OCI-M2 (cell line): ENCODE data around the gene ACSL3.

ENCODE experiments used
- DNase-seq: peaks from one replicate; lab custom pipeline; 2025; ENCODE audit not compliant: unreplicated experiment; lab: John Stamatoyannopoulos, UW

The ACSL3 gene

DNA sequence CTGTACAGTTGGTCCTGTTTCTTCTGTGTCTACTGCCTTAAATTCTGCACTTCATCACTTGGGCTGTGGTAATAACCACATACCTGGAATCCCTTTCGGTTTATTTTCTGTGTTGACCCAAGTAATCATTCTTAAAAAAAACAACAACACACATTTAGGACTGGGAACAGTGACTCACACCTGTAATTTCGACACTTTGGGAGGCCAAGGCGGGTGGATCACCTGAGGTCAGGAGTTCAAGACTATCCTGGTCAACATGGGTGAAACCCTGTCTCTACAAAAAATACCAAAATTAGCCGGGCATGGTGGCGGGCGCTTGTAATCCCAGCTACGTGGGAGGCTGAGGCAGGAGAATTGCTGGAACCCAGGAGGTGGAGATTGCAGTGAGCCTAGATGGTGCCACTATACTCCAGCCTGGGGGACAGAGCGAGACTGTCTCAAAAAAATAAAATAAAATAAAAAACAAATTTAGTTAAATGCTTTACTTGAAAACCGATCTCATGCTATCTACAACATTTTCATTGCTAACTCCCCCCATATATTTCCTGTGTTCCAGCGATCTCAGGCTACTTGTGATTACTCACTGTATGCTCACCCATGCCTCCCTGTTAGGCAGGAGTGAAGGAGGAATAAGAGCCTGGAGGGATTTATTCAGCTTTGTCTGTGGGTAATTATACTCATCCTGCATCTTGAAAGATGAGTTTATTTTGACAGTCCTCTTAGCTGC lies 18.2 kb downstream of the ACSL3 start:
- no peak for DNase-seq

DNA sequence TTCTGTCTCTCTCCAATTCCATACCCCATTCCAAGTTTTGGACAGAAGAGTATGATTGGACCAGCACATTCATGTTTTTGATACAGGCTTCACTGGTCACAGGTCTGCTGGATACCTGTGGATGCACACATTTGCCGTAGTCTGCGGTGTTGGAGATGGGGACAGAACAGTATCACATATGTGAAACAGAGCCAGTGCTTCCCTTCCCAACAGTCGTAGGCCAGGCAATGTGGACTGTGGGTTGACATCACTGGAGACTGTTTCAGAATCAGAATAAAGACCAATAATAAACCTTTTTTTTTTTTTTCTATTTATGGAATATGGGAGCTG lies 18.7 kb downstream of the ACSL3 start:
- DNase-seq: no peak

DNA sequence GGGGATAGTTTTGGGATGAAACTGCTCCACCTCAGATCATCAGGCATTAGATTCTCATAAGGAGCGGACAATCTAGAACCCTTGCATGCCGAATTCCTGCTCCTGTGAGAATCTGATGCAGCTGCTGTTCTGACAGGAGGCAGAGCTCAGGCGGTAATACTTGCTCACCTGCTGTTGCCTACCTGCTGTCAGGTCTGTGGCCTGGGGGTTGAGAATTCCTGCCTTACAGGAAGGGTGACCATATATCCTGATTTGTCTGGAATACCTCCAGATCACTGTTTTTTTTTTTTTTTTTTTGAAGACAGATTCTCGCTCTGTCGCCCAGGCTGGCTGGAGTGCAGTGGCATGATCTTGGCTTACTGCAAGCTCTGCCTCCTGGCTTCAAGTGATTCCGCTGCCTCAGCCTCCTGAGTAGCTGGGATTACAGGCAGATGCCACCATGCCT lies 21.7 kb downstream of the ACSL3 start:
- no peak for DNase-seq

DNA sequence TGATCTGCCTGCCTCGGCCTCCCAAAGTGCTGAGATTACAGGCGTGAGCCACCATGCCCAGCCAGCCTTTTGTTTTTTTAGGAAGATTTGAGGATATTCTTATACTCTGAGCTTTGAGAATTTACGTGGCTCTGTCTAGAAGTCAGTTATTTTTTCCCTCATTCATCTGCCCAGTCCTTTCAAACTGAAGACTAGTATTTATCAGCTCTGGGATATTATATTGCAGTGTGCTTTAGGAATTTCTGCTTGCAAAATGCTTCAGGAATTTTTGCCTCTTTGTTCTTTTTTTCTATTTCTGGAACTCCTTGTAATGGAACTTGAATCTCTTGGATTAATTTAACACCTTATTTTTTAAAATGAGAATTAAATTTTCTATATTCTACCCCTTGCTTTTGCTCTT lies 22.6 kb downstream of the ACSL3 start:
- no peak for DNase-seq

DNA sequence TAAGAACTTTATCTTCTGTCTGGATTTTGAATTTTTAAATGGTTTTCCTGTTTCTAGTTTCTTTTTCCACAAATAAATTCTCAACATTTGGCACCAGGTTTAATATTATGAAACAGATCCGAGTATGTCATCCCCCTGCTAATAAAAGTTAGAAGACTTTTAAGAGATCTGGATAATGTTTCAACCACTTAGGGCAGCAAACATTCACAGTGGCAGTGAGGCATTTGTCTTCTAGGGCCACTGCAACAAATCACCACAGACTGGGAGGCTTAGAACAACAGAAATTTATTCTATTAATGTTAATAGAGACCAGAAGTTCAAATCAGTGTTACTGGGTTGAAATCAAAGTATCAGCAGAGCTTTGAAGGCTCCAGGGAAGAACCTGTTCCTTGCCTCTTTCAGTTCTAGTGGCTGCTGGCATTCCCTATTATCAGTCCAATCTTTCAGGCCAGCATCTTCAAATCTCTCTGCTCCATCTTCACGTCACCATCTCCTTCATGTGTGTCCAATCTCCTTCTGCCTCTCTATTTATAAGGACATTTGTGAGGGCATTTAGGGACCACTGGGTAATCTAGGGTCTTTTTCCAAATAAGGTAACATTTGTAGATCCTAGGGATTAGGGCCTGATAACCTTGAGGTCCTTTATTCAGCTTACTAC lies 23.4 kb downstream of the ACSL3 start:
- no peak for DNase-seq

DNA sequence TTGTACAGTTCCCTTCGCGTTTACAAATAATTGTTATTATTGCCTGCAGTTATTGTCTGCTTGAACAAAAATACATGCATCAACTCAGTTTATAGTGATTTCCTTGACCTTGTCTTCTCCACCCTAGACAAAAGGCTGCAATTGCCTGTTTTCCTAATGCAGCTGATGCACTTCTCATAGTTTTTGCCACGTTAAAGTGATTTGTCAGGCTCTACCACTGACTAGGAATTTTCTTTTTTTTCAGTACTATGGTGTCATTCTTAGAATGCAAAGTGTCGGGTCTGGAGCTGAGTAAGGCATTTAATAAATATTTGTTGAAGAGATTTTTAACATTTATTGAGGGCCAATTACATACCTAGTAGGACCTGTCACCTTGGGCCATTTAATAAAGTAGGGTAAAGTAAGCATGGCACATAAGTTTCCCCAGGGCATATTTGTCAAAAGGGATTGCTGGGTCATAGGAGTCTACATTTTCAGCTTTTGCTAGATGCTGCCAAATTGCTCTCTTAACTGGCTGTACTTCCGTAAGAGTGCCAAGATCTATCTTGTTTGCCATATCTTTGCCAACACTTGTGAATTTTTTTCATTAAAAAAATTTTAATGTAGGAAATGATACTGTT lies 24.1 kb downstream of the ACSL3 start:
- no peak for DNase-seq

DNA sequence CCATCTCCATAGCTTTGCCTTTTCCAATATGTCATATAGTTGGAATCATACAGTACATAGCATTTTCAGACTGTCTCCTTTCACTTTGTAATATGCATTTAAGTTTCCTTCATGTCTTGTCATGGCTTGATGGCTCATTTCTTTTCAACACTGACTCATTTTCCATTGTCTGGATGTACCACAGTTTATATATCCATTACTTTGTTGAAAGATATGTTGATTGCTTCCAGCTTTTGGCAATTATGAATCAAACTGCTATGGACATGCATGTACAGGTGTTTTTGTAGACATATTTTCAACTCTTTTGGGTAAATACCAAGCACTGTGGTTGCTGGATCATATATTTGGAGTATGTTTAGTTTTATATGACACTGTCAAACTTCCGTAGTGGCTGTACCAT lies 26.3 kb downstream of the ACSL3 start:
- no peak for DNase-seq

DNA sequence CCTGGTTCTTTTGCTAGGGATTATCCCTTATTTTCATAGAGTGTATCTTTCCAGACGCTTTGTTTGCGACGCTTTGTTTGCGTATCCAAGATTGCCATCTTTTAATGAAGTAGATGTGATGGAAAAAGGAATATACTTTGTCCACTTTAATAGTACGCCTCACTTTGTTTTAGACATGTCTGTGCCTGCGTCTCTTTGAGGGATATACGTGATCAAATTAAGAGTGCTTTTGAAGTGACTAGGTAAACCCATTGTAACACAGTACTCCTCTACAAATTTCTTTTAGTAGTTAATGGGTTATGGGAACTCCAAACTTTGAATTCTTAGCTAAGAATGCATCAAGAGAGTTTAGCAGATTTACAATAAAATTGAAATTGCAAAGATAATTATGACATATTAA lies 27.9 kb downstream of the ACSL3 start:
- DNase-seq: no peak

DNA sequence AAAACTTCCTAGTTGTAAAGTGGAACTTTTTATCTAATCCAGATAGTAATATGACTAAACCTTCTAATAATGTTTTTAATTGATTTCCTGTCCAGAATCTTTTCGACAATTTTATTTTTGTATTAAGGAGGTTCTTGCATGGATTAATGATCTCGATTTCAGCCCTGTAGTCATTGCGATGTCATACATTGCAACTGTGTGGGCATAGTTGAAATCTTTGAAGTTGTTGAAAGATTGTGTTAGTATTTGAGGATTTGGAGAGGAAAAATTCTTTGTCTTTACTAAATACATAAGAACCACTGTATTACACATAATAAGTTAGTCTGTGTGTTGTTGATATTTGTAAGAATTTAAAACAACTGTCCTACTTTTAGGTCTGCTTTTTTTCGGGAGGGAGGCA lies 31.1 kb downstream of the ACSL3 start:
- DNase-seq: no peak

DNA sequence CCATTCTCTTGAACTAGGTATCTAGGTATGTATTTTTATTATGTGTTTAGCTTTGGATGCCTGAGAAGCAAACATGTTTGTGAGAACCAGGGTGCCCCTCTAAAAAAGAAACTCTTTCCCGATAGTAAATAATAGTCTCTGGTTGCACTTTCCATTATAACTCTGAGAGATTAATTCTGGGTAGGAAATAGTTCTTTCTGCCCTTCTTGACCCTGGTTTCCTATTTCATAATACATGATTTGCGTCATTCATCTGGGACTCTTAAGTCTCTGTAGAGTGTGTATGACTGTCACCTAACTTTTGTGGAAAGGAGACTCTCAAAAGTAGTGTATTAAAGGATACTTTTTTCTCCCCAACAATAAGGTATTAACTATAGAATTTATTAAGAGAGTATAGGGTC lies 31.5 kb downstream of the ACSL3 start:
- DNase-seq: no peak

DNA sequence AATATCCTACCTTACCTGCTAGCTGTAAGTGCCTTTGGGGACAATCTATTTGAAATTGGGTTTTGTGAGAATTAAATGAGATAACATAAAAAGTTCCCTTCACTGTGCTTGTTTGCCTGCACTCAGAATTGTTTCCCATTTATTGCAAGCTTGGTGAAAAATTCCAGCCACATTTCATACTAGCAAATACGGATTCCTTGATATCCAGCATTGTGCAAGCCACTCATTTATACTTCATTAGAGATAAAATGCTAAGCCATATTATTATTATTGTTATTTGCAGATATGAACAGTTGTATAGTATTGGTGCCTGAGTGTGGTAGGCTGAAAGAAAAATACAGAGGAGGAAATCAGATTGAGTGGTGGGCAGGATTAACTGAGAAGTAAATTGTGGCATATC lies 31.9 kb downstream of the ACSL3 start:
- DNase-seq: no peak

DNA sequence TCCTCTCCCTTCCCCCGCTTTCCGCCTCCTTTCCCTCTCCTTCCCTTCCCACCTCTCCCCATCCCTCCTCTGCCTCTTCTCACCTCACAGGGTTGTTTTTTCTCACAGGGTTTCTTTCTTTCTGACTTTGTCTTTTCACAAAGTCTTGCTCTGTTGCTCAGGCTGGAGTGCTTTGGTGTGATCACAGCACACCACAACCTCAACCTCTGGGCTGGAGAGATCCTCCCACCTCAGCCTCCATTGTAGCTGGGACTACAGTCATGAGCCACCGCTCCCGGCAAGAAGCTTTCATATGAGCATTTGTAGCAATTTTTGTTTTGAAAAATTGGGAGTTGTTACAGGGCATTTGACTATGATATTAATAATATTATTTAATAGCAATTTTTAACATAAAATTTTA lies 32.9 kb downstream of the ACSL3 start:
- no peak for DNase-seq

DNA sequence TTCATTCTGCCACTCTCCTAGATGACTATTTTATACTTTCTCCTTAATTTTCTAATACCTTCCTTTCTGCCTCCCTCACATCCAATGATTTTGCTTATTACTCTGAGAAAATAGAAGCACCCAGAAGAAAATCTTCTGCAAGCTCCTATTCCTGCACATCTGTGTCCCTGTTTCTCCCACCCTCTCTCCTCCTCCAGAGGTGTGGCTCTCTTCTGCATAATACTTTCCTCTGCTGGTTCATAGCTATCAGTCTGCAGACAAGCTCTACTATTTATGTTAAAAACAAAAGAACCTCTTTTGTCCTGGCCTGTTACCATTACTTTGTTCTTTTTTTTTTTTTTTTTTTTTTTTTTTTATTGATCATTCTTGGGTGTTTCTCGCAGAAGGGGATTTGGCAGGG lies 34.3 kb downstream of the ACSL3 start:
- no peak for DNase-seq

DNA sequence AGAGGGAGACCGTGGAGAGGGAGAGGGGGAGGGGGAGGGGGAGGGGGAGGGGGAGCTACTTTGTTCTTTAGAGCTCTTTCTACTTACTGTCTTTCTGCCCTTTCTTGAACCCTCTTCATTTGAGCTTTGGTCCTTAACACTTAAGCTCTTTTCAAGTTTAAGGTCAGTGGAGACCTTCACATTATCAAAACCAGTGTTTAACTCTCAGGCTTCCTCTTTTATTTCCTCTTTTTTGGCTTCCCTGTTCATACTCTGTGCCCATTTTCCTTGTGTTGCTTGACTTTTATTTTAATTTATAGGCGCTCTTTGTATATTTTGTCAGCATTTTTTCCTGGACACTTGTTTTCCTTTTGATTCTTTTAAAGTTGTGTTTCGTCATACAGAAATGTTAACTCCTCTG lies 37.1 kb downstream of the ACSL3 start:
- DNase-seq: no peak

DNA sequence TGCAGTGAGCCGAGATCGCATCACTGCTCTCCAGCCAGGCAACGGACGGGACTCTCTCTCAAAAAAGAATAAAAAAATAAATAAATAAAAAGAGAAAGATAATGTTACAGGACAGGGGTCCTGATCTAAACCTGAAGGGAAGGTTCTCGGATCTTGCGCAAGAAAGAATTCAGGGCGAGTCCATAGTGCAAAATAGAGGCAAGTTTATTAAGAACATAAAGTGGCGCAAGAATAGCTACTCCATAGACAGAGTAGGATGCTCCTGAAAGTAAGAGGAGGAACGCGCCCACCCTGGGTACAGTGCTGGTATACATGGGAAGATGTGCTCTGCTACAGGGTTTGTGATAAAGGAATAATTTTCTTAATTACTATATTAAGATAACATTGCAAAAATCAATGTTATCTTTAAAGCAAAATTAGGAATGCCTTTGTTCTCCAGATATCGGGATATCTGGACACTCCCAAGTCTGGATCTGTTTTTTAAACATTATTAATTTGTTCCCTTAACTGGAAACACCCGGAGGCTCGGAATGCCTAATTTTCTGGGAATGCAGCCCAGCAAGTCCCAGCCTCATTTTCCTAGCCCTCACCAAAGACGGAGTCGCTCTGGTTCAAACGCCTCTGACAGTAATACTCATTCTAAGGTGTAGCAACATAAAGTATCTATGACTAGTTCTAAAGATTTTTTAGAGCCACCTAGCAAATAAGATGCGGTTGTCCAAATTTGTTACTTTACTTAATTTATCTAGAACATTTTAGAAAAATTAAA lies 38.8 kb downstream of the ACSL3 start:
- DNase-seq: no peak

DNA sequence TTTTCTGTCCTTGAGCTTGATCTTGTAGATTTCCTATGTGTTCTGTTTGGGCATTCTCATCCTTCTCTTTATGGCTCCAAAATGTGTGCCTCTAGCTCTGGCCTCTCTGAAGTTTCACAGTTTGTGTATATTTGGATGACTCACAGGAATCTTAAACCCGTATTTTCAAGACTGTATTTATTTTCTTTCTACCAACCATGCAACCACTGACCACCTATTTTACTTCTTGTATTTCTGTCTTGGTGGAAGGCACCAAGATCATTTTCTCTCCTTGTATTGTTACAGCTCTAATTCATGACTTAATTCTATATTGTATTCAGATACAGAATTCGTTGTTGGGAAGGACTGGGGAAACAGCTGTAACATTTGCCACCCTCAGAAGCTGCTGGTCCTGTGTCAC lies 39.5 kb downstream of the ACSL3 start:
- DNase-seq: no peak

DNA sequence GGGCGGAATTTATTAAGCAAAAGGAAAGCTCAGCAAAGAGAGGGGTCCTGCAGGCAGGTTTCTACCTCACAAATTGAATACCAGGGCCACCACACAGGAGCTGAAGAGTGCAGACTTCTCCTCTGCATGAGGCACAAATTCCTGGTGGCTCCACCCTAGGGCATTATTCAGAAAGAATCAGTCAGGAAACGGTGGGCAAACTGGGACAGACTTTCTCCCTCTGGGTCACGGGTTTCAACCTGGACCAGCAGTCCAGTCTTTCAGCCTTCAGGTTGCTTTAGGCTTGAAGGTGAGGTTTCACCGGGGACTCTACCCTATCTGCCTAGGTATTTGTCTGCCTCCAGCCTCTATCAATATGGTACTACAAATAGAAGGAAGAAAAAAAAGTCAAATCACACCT lies 41.8 kb downstream of the ACSL3 start:
- DNase-seq: no peak

DNA sequence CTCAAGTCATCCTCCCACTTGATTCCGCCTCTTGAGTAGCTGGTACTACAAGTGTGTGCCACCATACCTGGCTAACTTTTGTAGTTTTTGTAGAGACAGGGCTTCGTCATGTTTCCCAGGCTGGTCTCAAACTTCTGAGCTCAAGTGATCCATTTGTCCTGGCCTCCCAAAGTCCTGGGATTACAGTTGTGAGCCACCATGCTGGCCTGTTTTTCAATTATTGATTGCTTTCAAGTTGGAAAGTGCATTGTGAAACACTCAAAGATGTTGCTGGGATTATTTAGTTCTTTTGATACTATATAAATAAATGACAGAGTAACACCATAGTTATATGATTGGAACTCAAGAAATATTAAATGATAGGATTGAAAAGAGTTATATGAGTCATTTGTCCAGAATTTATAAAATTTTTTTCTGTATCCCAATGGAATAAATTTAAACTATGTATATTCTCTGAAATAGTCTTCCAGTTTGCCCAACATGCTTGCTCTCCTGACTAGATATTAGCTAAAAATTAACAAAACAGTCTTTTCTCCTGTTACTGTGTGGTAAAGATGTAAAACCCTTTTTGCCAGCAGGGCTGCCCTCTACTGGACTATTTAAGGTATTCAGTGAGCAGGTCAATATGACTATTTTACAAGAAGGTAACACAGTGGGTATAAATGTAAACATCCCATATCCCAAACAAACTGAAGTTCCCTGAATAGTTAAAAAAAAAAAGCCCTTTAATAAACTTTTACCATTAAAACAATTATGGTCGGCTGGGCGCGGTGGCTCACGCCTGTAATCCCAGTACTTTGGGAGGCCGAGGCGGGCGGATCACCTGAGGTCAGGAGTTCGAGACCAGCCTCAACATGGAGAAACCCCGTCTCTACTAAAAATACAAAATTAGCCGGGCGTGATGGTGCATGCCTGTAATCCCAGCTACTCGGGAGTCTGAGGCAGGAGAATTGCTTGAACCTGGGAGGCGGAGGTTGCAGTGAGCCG lies 42.7 kb downstream of the ACSL3 start:
- DNase-seq: no peak

DNA sequence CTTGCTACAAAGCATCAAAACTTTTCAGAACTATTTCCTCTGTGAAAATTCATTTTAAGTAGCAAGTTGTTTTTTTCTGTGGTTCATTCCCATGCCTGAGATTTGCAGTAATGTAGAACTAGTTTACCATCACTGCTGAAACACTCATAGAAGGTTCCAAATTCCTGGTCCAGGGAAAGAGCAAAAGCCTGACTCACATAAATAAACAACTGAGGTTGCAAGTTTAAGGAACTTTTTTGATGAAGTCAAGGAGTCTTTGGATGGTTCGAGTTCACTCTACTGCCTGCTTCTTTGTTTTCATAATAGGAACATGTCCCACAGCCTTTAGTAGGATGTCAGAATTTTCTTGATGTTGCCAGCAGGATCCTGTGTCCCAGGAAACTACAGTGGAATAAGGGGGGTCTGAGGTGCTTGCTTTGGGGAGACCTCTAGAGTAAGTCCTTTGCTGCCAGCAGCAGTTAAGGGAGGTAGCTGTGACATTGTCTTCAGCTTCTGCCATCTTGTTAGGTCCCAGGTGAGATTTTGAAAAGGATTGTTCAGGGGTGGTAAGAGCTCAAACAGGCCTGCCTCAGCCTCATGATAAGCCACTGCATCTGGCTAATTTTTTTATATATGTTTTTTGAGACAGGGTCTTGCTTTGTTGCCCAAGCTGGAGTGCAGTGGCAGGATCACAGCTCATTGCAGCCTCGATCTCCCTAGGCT lies 43.9 kb downstream of the ACSL3 start:
- DNase-seq: no peak

DNA sequence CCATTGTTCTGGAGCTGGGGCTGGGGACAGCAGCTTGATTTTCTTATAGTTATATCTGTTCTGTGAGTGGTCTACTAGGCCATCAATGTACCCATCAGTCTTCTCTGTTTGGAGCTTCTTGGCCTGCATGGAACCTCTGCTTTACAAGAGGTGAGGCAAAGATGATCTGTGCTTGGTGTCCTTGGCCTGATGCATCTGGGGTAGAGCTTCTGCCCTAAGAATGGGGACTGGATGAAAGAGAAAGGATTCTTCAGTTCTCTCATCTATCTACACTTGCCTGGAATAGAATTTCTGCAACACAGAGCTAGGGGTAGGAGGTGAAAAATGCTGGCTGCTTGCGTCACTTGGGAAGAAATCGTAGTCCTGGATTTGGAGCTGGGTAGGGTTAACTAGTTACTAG lies 46.2 kb downstream of the ACSL3 start:
- no peak for DNase-seq
